GM12875 (cell line): ENCODE data around the gene ARHGAP25.

Source experiments
- H3K4me3 ChIP-seq: one replicate; pipeline ENCODE4 v1.5.1; 2011; ENCODE audit warnings: low read depth, low read length, control low read depth
- CTCF ChIP-seq: IDR thresholded peaks from 2 replicates; pipeline ENCODE4 v1.5.1; 2011; ENCODE audit warnings: low read depth, mild to moderate bottlenecking, control low read depth, inconsistent platforms, low read length, moderate library complexity, borderline replicate concordance; ENCODE audit not compliant: insufficient read depth

Gene ARHGAP25

GRCh38 chr2:68805025-68805424, 70.4 kb downstream of the ARHGAP25 start:
- TF ChIP-seq CTCF, result no peak
- no peak overlapping the region for H3K4me3 ChIP-seq

- H3K4me3 ChIP-seq, result no peak overlapping the region
- TF ChIP-seq CTCF, result no peak
These were observed 72.0 kb downstream of the ARHGAP25 start for GRCh38 chr2:68806511-68807109.

GRCh38 chr2:68807821-68808266, 73.2 kb downstream of the ARHGAP25 start:
- H3K4me3 ChIP-seq, result no peak overlapping the region

GRCh38 chr2:68809324-68810240, 75.0 kb downstream of the ARHGAP25 start:
- H3K4me3 ChIP-seq, result no peak overlapping the region
- TF ChIP-seq CTCF, result no peak

More at GRCh38 chr2:68807821-68808266, 73.2 kb downstream of the ARHGAP25 start:
- TF ChIP-seq CTCF, result no peak

- no peak for TF ChIP-seq CTCF
- no peak overlapping the region for H3K4me3 ChIP-seq
These were observed 76.8 kb downstream of the ARHGAP25 start for GRCh38 chr2:68811364-68811763.

GRCh38 chr2:68812251-68812650, 77.6 kb downstream of the ARHGAP25 start:
- no peak for TF ChIP-seq CTCF
- H3K4me3 ChIP-seq, result no peak overlapping the region
